ENCODE results near the gene HADHB.

- peak; percentile 4 to 40 for TF ChIP-seq CTCF (conservative IDR thresholded peaks at IDR 0.05 in 1 of 2, IDR thresholded peaks at IDR 0.05 in 1 of 2; ENCODE audit: extremely low read depth in 1 of 2, insufficient read depth in 1 of 2, low read depth in 1 of 2, low read length in 2 of 2)
- TF ChIP-seq EZH2 (IDR thresholded peaks at IDR 0.05; ENCODE audit: borderline replicate concordance, low read length): no peak
Measured at GRCh38 chr2:26244309-26245230, at the start of gene HADHB, which contains the start of gene HADHA.
